Left cardiac atrium (tissue), 4 donors: ENCODE data around the gene ARPP21. TPM values are rescaled to one million over a fixed set of nuclear protein-coding genes. Genes with fewer than 3 reads are reported as not detected.
A peak's percentile ranks its signal among the peaks of the same experiment; 100 is the strongest.

Experiments
- ATAC-seq, 2 donors: fragments of 200-7000 bp; cut with Tn5 transposase; one replicate each; pipeline ENCODE4 v1.9.1; 2020; ENCODE audit warnings: mild to moderate bottlenecking in 2 of 2, moderate library complexity in 2 of 2
- DNase-seq: peaks from one replicate; pipeline ENCODE4 v3.0.0-alpha.2; 2020
- intact Hi-C, 2 donors: fragments of 100-400 bp; cut with DNase I; formaldehyde crosslinking; loops; one replicate each; pipeline versions ENCODE4 v1.14.1 to v1.15.1; 2022 to 2023
- total RNA-seq, 2 donors: library from RNA; stranded (reverse); fragmentation: NEBNext Ultra II Directional; extraction: Animal tissue kit (Norgen Biotek cat#: 25700); gene quantifications; one replicate each; pipeline ENCODE4 v1.2.1, GENCODE V29; 2021
- donor health status: DM: no; HTN: yes; CAD: no.
- donor health status: DM: no; HTN: yes; CAD: no; lungs with severe emphysema.
- donor health status: DM: yes; HTN: yes; CAD: no.
- donor health status: Dilated cardiomyopathy.

Gene ARPP21
- total RNA-seq, 2 donors from 2014 or later: not detected

DNA sequence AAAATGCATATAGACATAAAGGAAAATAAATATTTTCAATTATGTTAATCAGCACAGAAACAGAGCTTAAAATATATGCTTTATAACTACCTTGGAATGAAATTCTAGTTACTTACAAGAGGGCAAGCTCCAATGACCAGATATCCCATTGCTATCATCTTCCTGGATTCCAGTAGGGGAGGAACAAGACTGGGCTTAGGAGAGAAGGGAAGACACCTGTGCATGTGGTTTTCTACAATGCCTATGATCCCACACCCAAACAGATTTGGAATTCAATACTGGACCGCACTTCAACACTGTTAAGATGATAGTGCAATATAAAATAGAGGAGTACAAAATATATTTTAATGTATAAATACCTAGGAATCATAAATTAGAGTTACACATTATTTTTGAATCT lies 79.6 kb downstream of the ARPP21 start:
- DNase-seq: no peak
- intact Hi-C loops: no loop called here
- no peak for ATAC-seq

DNA sequence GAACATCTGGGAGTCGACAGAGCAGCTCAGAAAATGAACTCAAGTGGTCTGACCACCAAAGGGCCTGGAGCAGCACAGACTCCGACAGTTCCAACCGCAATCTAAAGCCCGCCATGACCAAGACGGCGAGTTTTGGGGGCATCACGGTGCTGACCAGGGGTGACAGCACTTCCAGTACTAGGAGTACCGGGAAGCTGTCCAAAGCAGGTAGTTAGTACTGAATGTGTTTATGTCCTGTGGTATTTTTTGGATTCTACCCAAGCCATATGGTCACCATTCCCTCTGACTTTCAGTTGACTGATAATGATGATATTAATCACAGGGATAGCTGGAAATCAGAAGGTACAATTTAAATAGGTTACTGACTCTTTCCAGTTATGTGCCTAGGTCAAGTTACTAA lies 82.3 kb downstream of the ARPP21 start:
- no peak for ATAC-seq
- no peak for DNase-seq
- intact Hi-C loops: no loop called here

DNA sequence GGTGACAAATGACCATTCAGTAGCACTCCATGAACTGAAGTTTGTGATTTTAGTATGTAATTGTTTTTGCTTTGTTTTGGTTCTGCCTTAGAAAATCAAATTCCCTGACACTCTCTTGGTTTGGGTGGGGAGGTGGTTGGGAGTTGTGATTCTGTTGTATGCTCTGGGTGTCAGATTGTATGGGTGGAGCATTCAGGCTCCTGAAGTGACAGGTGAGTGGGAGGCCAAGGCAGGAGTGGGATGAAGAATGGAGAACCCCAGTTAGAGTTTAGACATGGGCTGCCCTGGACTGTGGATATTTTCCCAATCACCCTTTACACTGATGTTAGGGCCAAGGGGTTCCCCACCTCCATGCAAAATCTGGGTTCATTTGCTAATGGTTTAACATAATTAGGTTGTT lies 83.6 kb downstream of the ARPP21 start:
- intact Hi-C loops: no loop called here
- no peak for ATAC-seq

DNA sequence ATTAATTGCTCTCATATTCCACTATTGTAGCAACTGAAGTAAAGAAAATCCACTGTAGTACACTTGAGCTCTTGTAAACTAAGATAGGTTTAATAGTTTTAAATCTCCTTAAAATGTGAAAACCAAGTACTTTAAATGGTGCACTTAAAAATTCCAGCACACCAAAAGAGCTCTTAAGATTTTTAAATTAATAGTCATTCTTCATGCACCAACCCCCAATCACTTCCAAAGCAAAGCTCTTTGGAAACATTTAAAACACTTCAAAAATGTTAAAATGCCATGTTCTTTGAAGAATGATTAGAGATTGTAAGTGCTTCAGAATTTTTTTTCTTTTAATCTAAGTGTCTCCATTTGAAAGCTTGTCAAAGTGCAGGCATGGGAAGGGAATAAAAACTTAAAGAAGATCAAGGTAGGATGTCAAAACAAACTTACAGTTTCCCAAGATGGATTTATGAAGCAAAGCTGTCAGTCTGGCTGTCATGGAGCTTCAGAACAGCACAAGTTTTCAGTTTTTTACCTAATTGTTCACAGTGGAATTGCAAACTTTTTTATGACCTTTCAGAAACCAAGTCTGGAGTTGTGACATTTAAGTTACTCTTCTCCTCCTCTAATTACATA lies 84.3 kb downstream of the ARPP21 start:
- no peak for ATAC-seq
- intact Hi-C loops: no loop called here
- no peak for DNase-seq

More for the DNA sequence above, 83.6 kb downstream of the ARPP21 start:
- no peak for DNase-seq

DNA sequence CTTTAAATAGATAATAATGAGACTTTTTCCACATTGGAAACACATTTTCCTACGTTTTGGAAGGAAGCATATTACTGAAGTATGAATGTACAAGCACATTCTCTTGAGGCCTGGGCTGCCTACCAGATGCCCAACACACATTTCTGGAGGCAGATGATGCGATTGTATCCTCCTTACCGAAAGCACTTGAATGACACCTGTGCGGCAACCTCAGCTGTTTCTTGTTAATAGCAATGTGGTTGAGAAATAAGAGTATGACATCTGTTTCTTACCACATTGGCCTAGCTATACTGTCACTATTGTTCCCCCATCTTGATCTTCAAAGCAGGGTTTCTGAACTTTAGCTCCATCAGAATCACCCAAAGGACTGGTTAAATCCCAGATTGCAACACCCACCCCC lies 84.8 kb downstream of the ARPP21 start:
- intact Hi-C loops: no loop called here
- DNase-seq: no peak
- ATAC-seq: no peak

DNA sequence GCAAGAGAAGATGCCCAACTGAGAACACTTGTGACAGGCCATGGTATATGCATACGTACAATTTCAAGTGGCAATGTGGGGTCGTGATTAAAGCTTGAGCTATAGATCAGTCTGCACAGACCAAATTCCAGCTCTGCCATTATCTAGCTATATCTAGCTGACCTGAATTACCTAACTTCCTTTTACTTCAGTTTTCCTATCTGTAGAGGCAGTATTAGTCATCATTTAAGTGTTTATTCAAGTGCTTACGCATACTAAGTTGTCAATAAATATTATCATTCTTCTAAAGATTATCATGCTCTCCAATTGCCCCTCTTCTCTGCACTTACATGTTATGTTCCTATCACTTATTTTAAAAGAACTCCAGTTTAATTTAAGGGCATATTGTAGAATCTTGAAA lies 87.9 kb downstream of the ARPP21 start:
- intact Hi-C loops: no loop called here
- no peak for ATAC-seq

DNA sequence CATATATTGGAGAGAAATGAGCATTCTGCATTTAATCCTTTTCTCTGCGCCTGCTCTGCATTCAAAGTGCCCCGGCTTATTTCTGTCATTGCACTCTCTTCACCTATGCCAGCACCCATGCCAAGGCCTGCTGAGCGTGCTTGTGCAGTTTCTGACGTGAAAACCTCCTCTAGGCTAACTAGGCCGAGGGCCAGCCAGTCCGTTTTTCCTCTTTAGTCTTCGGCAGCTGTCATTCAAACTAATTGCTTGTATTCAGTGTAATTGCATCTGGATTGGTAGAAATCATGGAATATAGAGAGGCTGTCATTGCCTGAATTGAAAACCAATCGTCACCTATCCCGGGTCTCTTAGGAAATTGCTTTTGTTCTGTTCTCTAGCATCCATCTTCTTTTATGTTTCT lies 94.0 kb downstream of the ARPP21 start:
- DNase-seq: no peak
- intact Hi-C loops: no loop called here
- ATAC-seq: no peak

More for the DNA sequence above, 87.9 kb downstream of the ARPP21 start:
- no peak for DNase-seq

DNA sequence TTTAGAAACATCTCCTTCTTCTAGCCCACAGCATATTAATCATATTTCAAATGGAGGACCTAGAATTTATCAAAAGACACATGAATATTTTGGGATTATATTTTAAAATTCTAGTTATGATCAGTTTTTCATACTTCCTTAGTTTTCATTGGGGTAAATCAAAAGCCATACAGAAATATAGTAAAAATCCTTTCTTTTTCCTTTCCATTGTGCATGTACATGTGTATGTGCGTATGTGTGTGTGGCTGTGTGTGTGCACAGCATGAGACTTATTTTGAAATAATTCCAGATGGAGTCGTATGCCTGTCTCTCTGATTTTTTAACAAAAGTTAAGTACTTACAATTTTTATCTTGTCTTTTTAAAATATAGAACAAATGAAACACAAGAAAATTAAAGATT lies 94.5 kb downstream of the ARPP21 start:
- ATAC-seq (no peak), DNase-seq (no peak)
- intact Hi-C loops: no loop called here

DNA sequence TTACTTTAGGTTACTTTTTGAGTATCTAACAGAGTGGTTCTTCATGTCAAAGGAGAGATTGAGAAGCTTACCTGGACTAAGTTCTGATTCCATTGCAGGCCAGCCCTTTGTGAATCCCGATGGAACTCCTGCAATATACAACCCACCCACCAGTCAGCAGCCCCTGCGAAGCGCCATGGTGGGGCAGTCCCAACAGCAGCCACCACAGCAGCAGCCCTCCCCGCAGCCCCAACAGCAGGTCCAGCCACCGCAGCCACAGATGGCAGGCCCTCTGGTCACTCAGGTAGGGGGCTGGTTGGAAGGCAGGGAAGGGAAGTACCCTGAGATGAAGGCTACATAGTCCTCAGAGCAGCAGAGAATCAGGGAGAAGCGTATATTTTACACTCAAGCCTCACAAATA lies 97.8 kb downstream of the ARPP21 start:
- no peak for ATAC-seq
- DNase-seq: no peak

DNA sequence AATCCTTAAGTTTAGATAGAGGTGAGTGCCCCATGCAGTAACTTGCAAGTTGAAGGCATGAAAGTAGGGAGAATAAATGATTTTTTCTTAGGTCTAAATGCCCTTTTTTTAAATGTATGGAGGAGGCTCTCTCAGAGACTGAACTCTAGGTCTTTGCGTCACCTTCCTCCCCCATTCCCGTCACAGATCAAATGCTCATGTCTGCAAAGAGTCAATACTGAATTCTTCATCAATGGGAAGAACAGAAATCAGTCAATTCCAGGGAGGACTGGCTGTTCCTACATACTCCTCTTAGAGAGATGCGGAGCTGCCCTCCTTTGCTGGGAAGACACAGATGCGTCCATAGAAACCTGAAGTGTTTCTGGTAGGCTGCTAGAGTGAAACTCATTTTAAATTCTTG lies 98.2 kb downstream of the ARPP21 start:
- intact Hi-C loops: no loop called here
- DNase-seq (no peak), ATAC-seq (no peak)

More for the DNA sequence above, 97.8 kb downstream of the ARPP21 start:
- intact Hi-C loops: no loop called here

DNA sequence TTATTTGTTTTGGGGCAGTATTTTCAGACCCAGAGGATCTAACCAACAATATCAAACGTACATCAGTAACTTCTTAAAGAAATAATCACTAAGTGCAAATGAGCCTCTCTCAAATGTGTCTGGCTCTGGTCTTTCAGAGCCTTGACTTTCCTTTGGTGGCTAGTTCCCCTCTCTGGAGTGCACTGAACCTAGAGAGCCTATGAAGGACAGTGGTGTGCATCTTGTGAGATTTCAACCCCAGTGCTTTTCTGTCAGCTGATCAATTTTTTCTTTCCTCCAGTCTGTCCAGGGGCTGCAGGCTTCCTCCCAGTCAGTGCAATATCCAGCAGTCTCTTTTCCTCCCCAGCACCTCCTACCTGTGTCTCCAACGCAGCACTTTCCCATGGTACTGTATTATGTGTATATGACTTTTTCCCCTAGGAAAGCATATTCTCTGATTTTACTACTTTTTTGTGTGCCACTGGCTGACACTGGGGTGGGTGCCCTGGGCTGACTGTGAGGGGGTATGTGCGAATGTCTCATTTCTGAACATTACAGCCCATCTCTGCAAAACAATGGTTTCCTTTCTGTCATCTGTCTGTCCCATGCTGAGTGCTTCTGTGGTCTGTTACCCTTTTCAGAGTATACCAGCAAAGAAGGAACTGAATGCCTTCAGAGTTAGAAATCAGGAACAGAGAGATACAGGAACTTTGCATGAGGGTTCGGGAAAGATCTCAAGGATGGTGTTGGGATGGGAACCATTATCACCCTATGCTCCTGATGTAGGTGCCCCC lies 98.8 kb downstream of the ARPP21 start:
- ATAC-seq: no peak
- intact Hi-C loops: no loop called here
- DNase-seq: no peak

DNA sequence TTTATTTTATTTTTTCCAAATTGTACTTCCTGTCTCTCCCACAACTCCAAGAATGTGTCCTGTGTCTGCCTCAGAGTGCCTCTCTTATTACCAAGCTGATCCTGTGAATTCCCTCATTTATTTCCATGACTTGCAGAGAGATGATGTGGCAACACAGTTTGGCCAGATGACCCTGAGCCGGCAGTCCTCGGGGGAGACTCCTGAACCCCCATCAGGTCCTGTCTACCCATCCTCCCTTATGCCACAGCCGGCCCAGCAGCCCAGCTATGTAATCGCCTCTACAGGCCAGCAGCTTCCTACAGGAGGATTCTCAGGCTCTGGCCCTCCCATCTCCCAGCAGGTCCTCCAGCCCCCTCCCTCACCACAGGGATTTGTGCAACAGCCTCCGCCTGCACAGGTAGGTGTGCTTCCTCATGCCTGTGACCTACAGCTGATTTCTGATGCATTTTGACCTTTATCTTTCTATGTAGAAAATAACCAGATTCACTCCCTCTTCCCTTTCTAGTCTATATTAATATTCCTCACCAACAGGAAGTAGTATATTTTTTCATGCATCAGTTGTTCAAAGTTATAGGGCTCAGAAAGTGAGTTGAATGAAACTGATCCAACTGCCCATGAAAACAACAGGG lies 100.0 kb downstream of the ARPP21 start:
- DNase-seq: no peak
- no peak for ATAC-seq
- intact Hi-C loops: no loop called here

DNA sequence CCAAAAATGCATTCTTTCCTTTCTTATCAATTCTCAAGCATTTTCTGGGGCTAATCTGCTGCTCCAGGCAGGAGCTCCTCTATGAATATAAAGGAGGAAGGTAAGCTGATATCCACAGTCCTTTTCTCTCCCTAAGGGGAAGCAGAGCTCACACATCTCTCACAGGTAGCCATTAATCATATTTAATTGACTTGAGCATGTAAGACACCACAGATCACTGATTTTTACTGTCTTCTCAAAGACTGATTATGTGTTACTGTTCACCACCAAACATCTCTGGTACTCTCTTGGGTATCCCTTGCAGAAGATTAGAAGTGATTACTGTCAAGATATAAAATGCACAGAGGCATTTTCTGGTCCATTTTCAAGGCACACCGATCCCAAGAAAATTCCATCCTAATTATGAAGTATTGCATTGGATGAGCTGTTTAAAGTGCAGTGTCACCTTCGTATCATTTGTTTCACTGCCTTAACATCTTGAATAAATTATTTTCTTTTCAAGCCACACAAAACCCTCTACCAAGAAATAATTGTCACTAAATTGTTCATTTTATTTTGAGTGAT lies 100.7 kb downstream of the ARPP21 start:
- intact Hi-C loops: no loop called here
- no peak for ATAC-seq
- no peak for DNase-seq

DNA sequence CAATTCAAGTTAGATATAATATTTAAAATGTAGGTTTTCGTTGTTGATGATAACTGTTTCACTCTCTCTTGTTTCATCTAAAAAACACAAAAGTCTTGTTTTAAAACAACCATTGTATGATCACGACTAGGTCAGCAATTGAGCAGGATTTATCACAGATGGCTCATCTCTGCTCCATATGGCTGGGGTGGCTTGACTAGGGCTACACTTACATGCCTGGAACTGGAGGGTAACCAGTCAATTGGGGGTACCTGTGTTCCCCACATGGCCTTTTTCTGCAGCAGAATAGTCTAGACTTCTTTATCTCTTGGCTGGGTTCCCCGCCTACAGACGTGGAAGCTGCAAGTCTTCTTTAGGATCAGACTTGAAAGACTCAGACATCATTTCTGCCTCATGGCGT lies 103.9 kb downstream of the ARPP21 start:
- ATAC-seq (no peak), DNase-seq (no peak)
- intact Hi-C loops: no loop called here

DNA sequence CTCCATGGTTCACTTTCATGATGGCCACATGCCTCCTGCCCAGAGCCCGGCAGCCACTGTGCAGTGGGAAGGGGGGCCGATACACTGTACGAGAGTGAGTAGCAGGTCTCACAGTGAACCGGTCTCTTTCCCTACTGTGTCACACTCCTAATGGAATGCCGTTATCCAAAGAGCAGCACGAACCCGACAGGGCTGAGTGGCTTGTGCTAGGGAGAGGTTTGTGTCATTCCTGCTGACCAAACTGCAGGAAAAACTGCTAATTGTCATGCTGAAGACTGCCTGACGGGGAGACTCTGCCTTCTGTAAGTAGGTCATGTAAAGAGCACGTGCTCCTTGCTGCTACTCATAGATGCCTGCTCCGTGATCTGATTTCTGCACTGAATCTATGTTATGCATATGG lies 105.1 kb downstream of the ARPP21 start:
- ATAC-seq: peak; percentile 41 to 62
- no peak for DNase-seq
- intact Hi-C loops: no loop called here

DNA sequence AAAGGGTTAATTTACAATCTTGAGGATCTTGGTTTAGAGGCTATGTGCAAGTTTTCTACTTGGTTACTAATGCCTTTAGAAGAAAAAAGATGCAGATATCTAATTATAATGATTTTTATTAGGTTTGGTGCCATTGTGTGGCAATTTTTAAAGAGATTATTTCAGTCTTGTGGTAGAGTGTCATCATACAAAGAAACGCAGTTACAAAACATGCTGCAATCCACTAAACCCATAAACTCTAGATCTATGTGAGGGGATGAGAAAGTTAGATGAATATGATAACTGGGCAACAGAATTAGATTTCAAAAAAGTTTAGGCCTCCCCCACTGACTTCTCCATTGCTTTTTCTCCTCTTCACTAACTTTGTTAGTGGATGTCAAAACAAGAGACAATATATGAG lies 106.0 kb downstream of the ARPP21 start:
- DNase-seq (no peak), ATAC-seq (no peak)
- intact Hi-C loops: no loop called here

DNA sequence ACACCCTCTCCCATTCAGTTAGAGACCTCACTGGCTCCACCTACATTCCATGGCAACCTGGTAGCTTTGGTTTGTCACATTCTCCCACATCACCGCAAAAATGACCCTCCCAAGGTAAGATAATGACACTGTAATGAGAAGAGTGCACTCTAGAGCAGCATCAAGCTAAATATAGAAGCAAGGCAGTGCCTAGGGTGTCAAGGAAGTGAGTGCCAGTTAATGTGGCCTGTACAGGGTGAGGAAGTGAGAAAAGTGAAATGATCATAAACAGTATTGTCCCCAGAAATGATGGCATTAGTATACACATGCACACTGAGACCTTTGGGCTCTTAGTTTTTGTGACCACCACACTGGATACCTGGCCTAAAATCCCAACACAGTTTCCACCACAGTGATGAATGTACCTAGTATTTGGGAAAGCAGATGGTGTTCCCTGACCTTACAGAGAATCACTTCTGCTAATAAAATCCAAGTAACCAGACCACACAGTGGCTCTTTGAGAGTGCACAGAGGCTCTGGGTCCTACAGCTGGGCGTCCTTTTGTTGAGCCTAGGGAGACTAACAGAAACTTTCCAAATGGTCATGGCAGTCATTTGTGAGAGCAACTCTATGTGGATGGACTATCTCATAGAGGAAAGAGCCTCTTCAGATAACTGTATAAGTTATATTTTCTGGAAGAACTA lies 106.6 kb downstream of the ARPP21 start:
- intact Hi-C loops: no loop called here
- no peak for ATAC-seq

DNA sequence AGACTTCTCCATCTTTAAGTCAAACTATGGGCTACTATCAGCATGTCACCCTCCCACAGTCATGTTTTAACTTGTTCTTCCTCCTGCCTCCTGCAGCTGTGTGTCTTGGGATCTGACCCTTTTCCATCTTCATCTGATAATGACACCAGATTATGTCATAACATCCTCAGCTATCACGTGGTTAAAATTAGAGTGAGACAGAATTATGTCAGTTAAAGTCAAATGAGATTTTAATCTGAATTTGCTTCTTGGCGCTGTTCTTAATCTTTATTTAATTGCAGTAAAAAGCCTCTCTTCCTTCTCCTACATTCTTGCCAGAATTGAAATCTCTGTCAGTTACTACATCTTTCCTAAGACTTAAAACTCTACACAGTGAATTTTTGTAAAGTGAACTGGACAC lies 107.2 kb downstream of the ARPP21 start:
- intact Hi-C loops: no loop called here
- no peak for ATAC-seq

More for the DNA sequence above, 106.6 kb downstream of the ARPP21 start:
- no peak for DNase-seq

DNA sequence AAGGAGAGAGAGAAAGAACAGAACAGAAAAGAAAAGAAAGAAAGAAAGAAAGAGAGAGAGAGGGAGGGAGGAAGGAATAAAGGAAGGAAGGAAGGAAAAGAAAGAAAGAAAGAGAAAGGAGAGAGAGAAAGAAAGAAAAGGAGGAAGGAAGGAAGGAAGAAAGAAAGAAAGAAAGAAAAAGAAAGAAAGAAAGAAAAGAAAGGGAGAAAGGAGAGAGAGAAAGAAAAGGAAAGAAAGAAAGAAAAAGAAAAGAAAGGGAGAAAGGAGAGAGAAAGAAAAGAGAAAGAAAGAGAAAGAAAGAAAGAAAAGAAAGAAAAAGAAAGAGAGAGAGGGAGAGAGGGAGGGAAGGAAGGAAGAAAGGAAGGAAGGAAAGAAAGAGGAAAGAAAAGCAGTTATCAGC lies 108.8 kb downstream of the ARPP21 start:
- intact Hi-C loops: no loop called here
- ATAC-seq: no peak
- DNase-seq: no peak

More for the DNA sequence above, 107.2 kb downstream of the ARPP21 start:
- DNase-seq: no peak

DNA sequence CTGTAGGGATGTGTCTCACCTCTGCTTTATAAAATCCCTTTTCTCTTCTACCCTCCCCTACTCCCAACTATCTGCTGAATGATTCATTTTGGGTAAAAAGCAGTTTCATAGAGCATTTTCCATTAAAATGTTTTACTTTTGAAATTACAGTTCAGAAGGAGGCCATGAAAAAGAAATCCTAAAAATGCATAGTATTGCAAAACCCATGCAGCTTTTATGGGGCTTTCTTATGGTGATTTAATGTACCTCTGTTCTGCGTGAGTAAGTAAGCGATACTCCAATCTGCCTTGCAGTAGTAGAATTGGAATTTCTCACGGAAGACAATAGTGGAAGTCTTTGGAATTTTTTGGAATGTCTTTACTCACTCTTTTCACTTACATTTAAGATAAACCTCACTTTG lies 111.9 kb downstream of the ARPP21 start:
- ATAC-seq: no peak
- intact Hi-C loops: no loop called here
- DNase-seq: no peak
